H9 (cell line): ENCODE results near the gene RRP1B. TPM values are rescaled to one million over a fixed set of nuclear protein-coding genes. Genes with fewer than 3 reads are reported as not detected.

ENCODE experiments used
- DNase-seq: peaks from one replicate; pipeline ENCODE4 v3.0.0-alpha.2; 2017
- H2AFZ ChIP-seq: one replicate; pipeline ENCODE4 v1.6.1; 2013; ENCODE audit warnings: mild to moderate bottlenecking, low read length, control low read depth, moderate library complexity
- H2AK5ac ChIP-seq: 2 replicates; pipeline ENCODE4 v1.6.1; 2013; ENCODE audit warnings: low read length, control low read depth, mixed read lengths; ENCODE audit not compliant: insufficient read length
- H2BK120ac ChIP-seq: one replicate; pipeline ENCODE4 v1.6.1; 2013; ENCODE audit warnings: low read depth, mild to moderate bottlenecking, low read length, control low read depth, inconsistent platforms; ENCODE audit not compliant: poor library complexity, severe bottlenecking
- H2BK12ac ChIP-seq: 2 replicates; pipeline ENCODE4 v1.6.1; 2013; ENCODE audit warnings: low read length, control low read depth, mixed read lengths, low read depth; ENCODE audit not compliant: insufficient read length
- H2BK15ac ChIP-seq: 2 replicates; pipeline ENCODE4 v1.6.1; 2013; ENCODE audit warnings: low read depth, low read length, control low read depth
- H2BK20ac ChIP-seq: one replicate; pipeline ENCODE4 v1.6.1; 2013; ENCODE audit warnings: low read depth, mild to moderate bottlenecking, low read length, control low read depth, inconsistent platforms; ENCODE audit not compliant: poor library complexity, severe bottlenecking
- H2BK5ac ChIP-seq: 2 replicates; pipeline ENCODE4 v1.6.1; 2013; ENCODE audit warnings: low read length, control low read depth, mixed read lengths; ENCODE audit not compliant: insufficient read length
- H3K14ac ChIP-seq: 2 replicates; pipeline ENCODE4 v1.6.1; 2013; ENCODE audit warnings: low read length, control low read depth; ENCODE audit not compliant: insufficient read depth
- H3K18ac ChIP-seq: 2 replicates; pipeline ENCODE4 v1.6.1; 2013; ENCODE audit warnings: low read depth, mild to moderate bottlenecking, mixed read lengths, low read length, control low read depth; ENCODE audit not compliant: insufficient read length
- H3K23ac ChIP-seq: 2 replicates; pipeline ENCODE4 v1.6.1; 2013; ENCODE audit warnings: low read length, control low read depth, mixed read lengths, low read depth; ENCODE audit not compliant: insufficient read length
- H3K23me2 ChIP-seq: 2 replicates; pipeline ENCODE4 v1.6.1; 2013; ENCODE audit warnings: low read depth, mild to moderate bottlenecking, mixed read lengths, low read length, control low read depth; ENCODE audit not compliant: insufficient read length, poor library complexity, severe bottlenecking
- H3K27ac ChIP-seq: 2 replicates; pipeline ENCODE4 v1.5.1; 2013; ENCODE audit warnings: low read length, control low read depth, mixed read lengths, low read depth; ENCODE audit not compliant: insufficient read length
- H3K27me3 ChIP-seq: 2 replicates; pipeline ENCODE4 v1.6.1; 2013; ENCODE audit warnings: low read length, control low read depth, inconsistent platforms; ENCODE audit not compliant: insufficient read depth
- H3K4ac ChIP-seq: 2 replicates; pipeline ENCODE4 v1.6.1; 2013; ENCODE audit warnings: low read depth, mild to moderate bottlenecking, control low read depth, inconsistent platforms, low read length, moderate library complexity
- H3K4me1 ChIP-seq: 2 replicates; pipeline ENCODE4 v1.6.1; 2013; ENCODE audit warnings: low read length, control low read depth, inconsistent platforms; ENCODE audit not compliant: insufficient read depth
- H3K4me2 ChIP-seq: 2 replicates; pipeline ENCODE4 v1.6.1; 2013; ENCODE audit warnings: low read length, control low read depth, mixed read lengths; ENCODE audit not compliant: insufficient read length, insufficient read depth
- H3K56ac ChIP-seq: 2 replicates; pipeline ENCODE4 v1.6.1; 2013; ENCODE audit warnings: low read depth, mild to moderate bottlenecking, mixed read lengths, low read length, control low read depth; ENCODE audit not compliant: insufficient read length
- H3K79me1 ChIP-seq: 2 replicates; pipeline ENCODE4 v1.6.1; 2013; ENCODE audit warnings: low read depth, mild to moderate bottlenecking, moderate library complexity, low read length, control low read depth, inconsistent platforms; ENCODE audit not compliant: insufficient read depth, poor library complexity, severe bottlenecking
- H3K79me2 ChIP-seq: 2 replicates; pipeline ENCODE4 v1.6.1; 2013; ENCODE audit warnings: low read length, control low read depth, inconsistent platforms; ENCODE audit not compliant: insufficient read depth
- H3K9ac ChIP-seq: 2 replicates; pipeline ENCODE4 v1.6.1; 2013; ENCODE audit warnings: low read length, control low read depth, mixed read lengths; ENCODE audit not compliant: insufficient read length; ENCODE audit errors: extremely low read depth
- H3K9me3 ChIP-seq: one replicate; pipeline ENCODE4 v1.6.1; 2013; ENCODE audit warnings: low read depth, low read length, inconsistent platforms; ENCODE audit not compliant: control insufficient read depth
- H3T11ph ChIP-seq: one replicate; pipeline ENCODE4 v1.6.1; 2013; ENCODE audit warnings: mild to moderate bottlenecking, low read length, control low read depth, inconsistent platforms
- H4K20me1 ChIP-seq: one replicate; pipeline ENCODE4 v1.6.1; 2013; ENCODE audit not compliant: control insufficient read depth, insufficient read length, insufficient read depth
- H4K5ac ChIP-seq: 2 replicates; pipeline ENCODE4 v1.6.1; 2013; ENCODE audit warnings: low read depth, mild to moderate bottlenecking, mixed read lengths, low read length, control low read depth; ENCODE audit not compliant: insufficient read length
- H4K8ac ChIP-seq: replicated peaks from 2 replicates; pipeline ENCODE4 v1.6.1; 2013; ENCODE audit warnings: low read length, control low read depth, mixed read lengths, low read depth; ENCODE audit not compliant: insufficient read length
- H4K91ac ChIP-seq: 2 replicates; pipeline ENCODE4 v1.6.1; 2013; ENCODE audit warnings: low read depth, mild to moderate bottlenecking, moderate library complexity, mixed read lengths, low read length, control low read depth; ENCODE audit not compliant: insufficient read length
- H3K27ac Mint-ChIP-seq, 3 experiments: 2 replicates in 2 of 3; 3 replicates in 1 of 3; pipeline ENCODE4 v1.8.0; 2020 to 2021; ENCODE audit warnings: mixed read lengths in 3 of 3, mild to moderate bottlenecking in 1 of 3, moderate library complexity in 1 of 3
- H3K27me3 Mint-ChIP-seq: 2 replicates; pipeline ENCODE4 v1.8.0; 2021; ENCODE audit warnings: low read depth, mild to moderate bottlenecking, moderate library complexity, mixed read lengths
- H3K36me3 Mint-ChIP-seq, 3 experiments: 2 replicates in 2 of 3; 3 replicates in 1 of 3; pipeline ENCODE4 v1.8.0; 2020 to 2021; ENCODE audit warnings: low read depth in 3 of 3, mixed read lengths in 3 of 3; ENCODE audit not compliant: insufficient read depth in 1 of 3
- H3K4me1 Mint-ChIP-seq, 2 experiments: 2 replicates each; pipeline ENCODE4 v1.8.0; 2020; ENCODE audit warnings: mixed read lengths in 2 of 2
- H3K4me3 Mint-ChIP-seq, 2 experiments: 2 replicates in 1 of 2; 3 replicates in 1 of 2; pipeline ENCODE4 v1.8.0; 2020 to 2021; ENCODE audit warnings: mild to moderate bottlenecking in 2 of 2, mixed read lengths in 2 of 2, moderate library complexity in 1 of 2
- H3K9me3 Mint-ChIP-seq, 2 experiments: 2 replicates in 1 of 2; 3 replicates in 1 of 2; pipeline ENCODE4 v1.8.0; 2020; ENCODE audit warnings: mild to moderate bottlenecking in 2 of 2, mixed read lengths in 2 of 2, moderate library complexity in 1 of 2
- CTCF ChIP-seq: fragments of 200-600 bp; sonication (generic); conservative IDR thresholded peaks from 3 replicates; pipeline ENCODE4 v1.8.0; 2021; ENCODE audit warnings: antibody characterized with exemption, mild to moderate bottlenecking
- WGBS: extraction: QIAGEN DNeasy Blood & Tissue Kit; methylation state at CpG from one replicate; pipeline ENCODE4 v1.1.7; 2013; ENCODE audit warnings: missing lambda C conversion rate, low lambda C conversion rate, mixed read lengths; ENCODE audit not compliant: insufficient read length; ENCODE audit errors: extremely low coverage; 5-methylcytosine and 5-hydroxymethylcytosine counted together
- total RNA-seq: library from RNA; stranded (reverse); gene quantifications from 2 replicates; pipeline ENCODE4 v1.2.1, GENCODE V29; 2021

RRP1B gene
- total RNA-seq, 1 experiment from 2014 or later = 96.6 TPM

- H3K79me1 ChIP-seq = no peaks in the 10 kb centered on the region
- H2BK15ac ChIP-seq = no peak overlapping the region
- H2BK120ac ChIP-seq = no peak overlapping the region
- no peak overlapping the region for H3K23ac ChIP-seq
- no peak overlapping the region for H4K5ac ChIP-seq
- no peak overlapping the region for H3K18ac ChIP-seq
- no peak overlapping the region for H2BK12ac ChIP-seq
- H4K8ac ChIP-seq = no peak overlapping the region
- no peak overlapping the region for H2AK5ac ChIP-seq
- H2BK20ac ChIP-seq = no peak overlapping the region
- H4K91ac ChIP-seq = no peak overlapping the region
- H3T11ph ChIP-seq = no peak overlapping the region
- H3K27me3 ChIP-seq = no peaks in the 10 kb centered on the region; the same call in 1 of the 2 replicates
- Mint-ChIP-seq H3K4me3 (peak overlapping the region; percentile 22 to 77; a peak in 3 of 5 replicates), H3K36me3 (peaks cover 0 to 4% (median 0%) of the 10 kb centered on the region in 3 experiments; a peak in 2 of 7 replicates), H3K27me3 (peaks cover 20% of the 10 kb centered on the region), H3K9me3 (no peaks in the 10 kb centered on the region; a peak in 1 of 5 replicates), H3K27ac (no peak overlapping the region), H3K4me1 (peaks cover 18 to 20% of the 10 kb centered on the region in 2 experiments)
- no peak overlapping the region for H3K56ac ChIP-seq
- peaks cover under 1% of the 10 kb centered on the region; the same call in 1 of the 2 replicates for H3K4me1 ChIP-seq
- H3K79me2 ChIP-seq = peaks cover 7% of the 10 kb centered on the region; the same call in 1 of the 2 replicates
- H3K4ac ChIP-seq = no peak overlapping the region
- H2BK5ac ChIP-seq = no peak overlapping the region
- no peaks in the 10 kb centered on the region for H4K20me1 ChIP-seq
- no peak overlapping the region for H3K9ac ChIP-seq
- H3K14ac ChIP-seq = no peak overlapping the region
- H3K4me2 ChIP-seq = no peak overlapping the region
- TF ChIP-seq CTCF = no peak
- no peaks in the 10 kb centered on the region for H3K9me3 ChIP-seq
- DNase-seq = no peak
- peaks cover 8% of the 10 kb centered on the region for H3K23me2 ChIP-seq
- H3K27ac ChIP-seq = no peak overlapping the region
- H2AFZ ChIP-seq = no peak overlapping the region
- WGBS = no CpG with 5 or more reads among the region's 13 CpGs
Measured at GRCh38 chr21:43717166-43717853, 58.0 kb downstream of the RRP1B start.
